Kasumi-1 (cell line): ENCODE data around the gene VARS1.
"Not testable (repeated sequence)": the region's sequence is repeated elsewhere in the genome, so short reads cannot be mapped to it uniquely, and the experiment has no call there.

Source experiments
- DNase-seq, 2 experiments: peaks; one replicate each; lab custom pipeline; 2025; lab: John Stamatoyannopoulos, UW

Gene VARS1

GRCh38 chr6:31794294-31794865 is 1.2 kb downstream of the VARS1 start:
- peak; percentile 35 to 57 for DNase-seq

DNA sequence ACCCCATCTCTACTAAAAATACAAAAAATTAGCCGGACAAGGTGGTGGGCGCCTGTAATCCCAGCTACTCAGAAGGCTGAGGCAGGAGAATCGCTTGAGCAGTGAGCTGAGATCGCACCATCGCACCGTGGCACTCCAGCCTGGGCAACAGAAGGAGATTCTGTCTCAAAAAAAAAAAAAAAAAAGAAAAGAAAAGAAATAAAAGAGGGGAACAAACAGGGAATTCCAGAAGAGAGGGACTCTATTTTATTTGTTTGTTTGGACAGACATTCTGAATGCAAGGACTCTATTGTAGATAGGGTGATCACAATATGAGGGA is 1.7 kb downstream of the VARS1 start:
- not testable (repeated sequence) for DNase-seq

GRCh38 chr6:31792761-31793171 is 2.8 kb downstream of the VARS1 start:
- no peak for DNase-seq

- DNase-seq = no peak
Observed at GRCh38 chr6:31792090-31792374, 3.5 kb downstream of the VARS1 start.

DNA sequence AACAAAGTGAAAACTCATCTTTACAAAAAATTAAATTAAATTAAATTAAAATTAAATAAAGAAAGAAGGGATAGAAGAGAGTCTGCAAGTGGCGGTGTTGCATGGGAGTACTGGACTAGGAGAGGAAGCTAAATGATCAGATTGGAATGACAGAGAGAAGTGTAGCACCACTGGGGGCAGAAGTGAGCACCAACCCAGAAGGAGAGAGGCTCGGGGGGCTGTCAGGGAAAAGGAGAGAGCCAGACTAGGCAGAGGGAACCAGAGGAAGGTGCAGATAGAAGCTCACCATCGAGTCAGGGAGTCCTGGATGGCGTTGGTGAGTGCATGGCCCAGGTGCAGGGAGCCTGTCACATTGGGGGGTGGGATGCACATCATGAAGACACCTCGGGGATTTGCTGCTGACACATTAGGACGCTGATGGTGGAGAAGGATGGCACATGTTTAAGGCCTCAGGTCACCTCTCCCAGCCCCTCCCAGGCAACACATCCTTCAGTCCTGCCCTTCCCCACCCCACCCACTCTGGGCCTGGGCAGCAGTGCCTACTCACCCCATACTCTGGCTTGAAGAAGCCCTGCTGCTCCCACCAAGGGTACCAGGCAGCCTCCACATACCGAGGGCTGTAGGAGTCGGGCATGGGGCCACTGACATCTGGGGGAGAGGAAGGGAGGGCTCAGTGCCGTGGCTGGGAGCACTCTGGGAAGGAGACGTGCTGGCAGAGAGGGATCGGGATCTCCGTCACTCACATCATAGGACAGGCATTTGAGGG is 4.0 kb downstream of the VARS1 start:
- DNase-seq = peak; percentile 84 to 91

GRCh38 chr6:31785475-31785874 is 10.1 kb downstream of the VARS1 start:
- DNase-seq = no peak

DNA sequence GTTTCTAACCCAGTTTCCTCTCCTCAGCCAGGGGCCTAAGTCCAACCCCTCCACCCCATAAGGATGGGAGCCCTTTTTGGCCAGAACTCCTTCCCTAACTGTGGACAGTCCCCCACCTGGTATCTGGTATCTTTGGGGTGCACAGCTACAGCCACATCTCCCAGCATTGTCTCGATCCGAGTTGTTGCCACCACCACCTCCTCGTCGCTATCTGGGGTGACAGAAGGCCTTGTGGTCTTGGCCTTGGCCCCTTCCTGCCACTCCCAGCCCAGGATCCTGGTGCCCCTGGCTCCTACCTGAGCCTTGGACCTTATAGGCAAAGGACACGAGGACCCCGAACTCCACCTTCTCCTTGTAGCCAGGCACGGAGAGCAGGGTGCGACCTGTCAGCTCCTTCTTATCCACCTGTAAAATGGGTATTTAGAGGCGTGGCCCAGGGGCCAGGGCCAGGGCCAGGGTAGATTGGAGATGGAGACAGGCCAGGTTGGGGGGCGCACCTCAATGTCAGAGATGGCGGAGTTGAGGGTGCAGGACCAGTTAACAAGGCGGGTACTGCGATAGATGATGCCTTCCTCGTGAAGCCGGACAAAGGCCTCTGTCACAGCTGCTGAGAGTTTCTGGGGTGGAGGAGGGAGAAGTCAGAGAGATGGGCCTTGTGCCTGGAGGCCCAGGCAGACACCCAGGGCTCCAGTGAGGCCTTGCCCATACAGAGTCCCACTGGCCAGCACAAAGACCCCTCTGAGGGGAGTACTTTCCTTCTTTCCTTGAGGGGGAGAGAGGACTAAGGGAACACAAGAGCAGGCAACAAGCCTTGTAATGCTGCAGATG is 11.2 kb downstream of the VARS1 start:
- DNase-seq = no peak

DNA sequence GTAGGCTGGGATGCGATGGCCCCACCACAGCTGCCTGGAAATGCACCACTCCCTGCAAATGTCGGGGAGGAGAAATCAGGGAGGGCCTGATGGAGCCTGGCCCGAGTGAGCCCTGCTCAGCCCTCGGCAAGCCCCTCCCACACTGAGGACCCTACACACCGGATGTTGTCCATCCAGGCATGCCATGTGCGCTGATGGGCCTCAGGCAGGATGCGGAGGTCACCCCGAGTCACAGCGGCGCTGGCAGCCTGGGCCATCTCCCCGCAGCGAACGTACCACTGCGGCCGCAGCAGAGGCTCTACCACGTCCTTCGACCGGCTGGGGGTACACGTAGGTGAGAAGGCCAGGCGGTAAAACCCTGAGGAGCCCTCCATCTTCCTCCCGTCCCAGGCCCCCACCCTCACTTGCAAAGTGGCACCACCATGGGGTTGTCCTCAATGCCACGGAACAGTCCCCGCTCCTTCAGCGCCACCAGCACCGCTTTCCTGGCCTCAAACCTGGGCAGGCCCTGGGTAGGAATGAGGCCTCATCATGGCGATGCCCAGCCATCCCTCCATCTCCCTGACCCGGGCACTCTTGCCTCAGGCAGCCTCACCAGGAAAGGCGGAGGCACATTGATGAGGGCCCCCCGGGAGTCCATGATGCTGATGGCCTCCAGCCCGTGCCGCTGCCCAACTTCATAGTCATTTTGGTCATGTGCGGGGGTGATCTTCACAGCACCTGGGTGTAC is 13.3 kb downstream of the VARS1 start:
- DNase-seq = no peak

GRCh38 chr6:31781244-31782125 is 14.1 kb downstream of the VARS1 start:
- no peak for DNase-seq

DNA sequence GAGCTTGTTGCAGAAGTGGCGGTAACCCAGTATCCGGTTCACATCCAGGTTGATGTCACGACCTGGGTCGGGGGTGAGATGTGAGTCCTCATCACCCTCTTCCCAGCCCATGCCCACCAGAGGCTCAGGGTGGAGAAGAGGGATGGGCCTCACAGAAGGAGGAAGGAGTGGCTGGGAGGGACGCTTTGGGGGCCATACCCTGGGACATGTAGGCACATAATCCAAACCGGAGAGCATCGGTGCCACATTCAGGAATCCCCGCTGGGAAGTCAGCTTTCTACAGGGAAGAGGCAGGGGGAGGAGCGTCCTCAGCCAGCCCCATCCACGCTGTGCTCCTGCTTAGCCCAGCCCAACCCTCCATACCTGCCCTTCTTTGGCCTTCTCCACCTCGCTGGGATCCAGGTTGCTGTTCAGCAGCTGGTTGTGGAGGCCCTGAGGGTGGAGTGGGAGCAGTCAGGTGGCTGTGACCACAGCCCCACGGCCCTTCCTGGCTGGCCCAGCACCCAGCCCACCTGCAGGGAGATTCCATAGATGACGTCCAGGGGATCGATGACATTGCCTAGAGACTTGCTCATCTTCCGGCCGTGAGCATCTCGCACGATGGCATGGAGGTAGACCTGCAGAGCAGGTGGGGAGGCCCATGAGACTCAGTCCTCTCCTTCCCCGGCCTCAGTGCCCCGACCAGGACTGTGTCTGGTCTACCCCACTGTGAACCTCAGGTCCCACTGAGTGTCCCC is 14.9 kb downstream of the VARS1 start:
- no peak for DNase-seq

DNA sequence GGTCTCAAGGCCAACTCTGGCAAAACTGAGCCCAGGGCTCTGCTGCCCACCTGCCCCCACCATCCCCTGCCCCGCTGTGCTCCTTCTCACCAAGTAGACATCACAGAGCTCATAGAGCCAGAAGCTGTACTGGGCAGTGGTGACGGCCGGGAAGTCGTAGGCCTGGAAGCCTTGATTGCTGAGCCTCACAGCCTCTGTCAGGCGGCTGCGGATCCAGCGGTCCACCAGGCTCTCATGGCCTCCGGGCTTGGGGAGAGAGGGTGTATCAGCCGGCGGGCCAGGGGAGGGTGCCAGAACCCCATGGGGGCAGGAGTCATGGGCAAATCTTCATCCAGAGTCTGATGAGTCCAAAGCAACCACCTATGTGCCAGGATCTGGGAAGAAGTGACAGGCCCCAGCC is 15.6 kb downstream of the VARS1 start:
- no peak for DNase-seq

- no peak for DNase-seq
Observed at GRCh38 chr6:31778999-31779885, 16.3 kb downstream of the VARS1 start.

- DNase-seq = no peak
Observed at GRCh38 chr6:31778193-31778592, 17.4 kb downstream of the VARS1 start.

DNA sequence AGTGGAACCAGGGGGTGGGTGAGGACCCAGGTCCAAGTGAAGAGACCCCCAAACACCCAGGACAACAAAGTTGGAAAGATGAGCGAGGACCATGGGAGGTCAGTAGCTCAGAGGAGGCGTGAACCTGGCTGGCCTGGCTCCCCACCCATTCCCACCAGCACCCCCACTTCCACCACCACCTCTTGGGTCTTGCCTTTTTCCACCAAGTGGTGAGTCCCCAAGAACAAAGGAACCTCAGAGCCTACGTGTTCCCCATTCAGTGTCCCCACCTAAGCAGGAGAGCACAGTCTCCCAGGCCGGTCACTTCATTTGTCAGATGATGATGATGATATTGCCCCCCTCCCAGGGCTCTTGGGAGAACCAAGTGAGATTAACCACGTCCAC is 17.9 kb downstream of the VARS1 start:
- DNase-seq = no peak

DNA sequence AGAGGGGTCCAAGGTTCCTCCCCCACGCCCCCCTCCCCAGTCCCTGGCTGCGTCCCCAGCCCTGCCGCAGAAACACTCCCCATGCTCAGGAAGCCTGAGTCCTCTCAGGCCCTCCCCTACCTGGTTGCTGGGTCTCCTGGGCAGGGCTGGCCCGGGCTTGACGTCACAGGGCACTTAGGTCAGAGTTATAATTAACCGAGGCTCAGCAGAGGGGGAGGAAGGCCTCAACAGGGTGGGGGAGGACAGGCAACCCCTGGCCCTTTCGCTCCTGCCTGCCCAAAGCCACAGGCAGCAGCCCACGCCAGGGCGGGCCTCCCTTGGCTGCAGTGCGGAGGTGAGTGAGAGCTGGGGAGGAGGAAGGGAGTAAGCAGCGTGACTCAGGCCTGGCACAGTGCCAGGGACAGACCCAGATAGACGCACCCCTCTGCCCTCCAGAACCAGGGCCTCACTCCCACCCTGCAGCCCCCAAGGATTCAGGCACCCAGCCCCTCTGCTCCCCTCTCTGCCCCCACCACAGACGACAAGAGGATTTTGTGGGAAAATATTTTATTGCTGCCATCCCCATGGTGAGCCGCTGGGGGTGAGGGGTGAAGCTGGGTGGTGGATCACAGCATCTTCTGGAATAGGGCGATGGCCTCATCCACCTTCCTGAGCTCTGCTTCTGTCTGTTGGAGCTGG is 18.4 kb downstream of the VARS1 start, which contains the start of gene VWA7:
TSS of gene VWA7 (minus strand) at position 340 of the 678 bp plus-strand sequence. CDS start 549 bp downstream, outside the sequence.
- DNase-seq = peak; percentile 49 to 63

GRCh38 chr6:31776485-31776988 is 19.0 kb downstream of the VARS1 start:
- DNase-seq = peak; percentile 14 to 25

GRCh38 chr6:31775633-31776484 is 19.7 kb downstream of the VARS1 start:
- DNase-seq = no peak

DNA sequence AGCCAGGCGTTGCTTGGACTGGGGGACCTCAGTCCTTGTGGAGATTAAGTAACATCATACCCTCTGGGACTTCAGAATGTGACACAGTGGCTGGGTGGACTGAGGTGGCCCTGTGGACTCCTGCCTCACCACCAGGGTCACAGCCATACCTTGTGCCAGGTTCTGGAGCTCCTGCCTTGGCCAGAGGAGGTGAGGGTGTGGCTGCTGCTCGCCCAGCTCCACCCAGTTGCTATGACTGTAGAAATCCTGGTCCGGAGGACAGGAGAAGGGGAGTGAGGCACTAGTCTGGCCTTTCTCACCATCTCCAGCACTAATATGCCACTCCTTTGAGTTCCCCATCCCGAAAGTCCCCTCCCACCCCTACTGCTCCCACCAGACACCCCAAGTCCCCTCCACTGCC is 20.4 kb downstream of the VARS1 start:
- DNase-seq = no peak
